ENCODE results near the gene MBD5.

MBD5 gene

GRCh38 chr2:148063633-148064032 lies 42.7 kb downstream of the MBD5 start:
- no peak for DNase-seq (ENCODE audit: extremely low read depth, low read depth)
- no peak for TF ChIP-seq CTCF (IDR thresholded peaks at IDR 0.05; ENCODE audit: low read depth, low read length, missing control alignments)
- no peak overlapping the region for H3K4me3 ChIP-seq (replicated peaks; ENCODE audit: low read depth, low read length)

- H3K4me3 ChIP-seq (replicated peaks; ENCODE audit: low read depth, low read length) = no peak overlapping the region
- DNase-seq (ENCODE audit: extremely low read depth, low read depth) = no peak
- TF ChIP-seq CTCF (IDR thresholded peaks at IDR 0.05; ENCODE audit: low read depth, low read length, missing control alignments) = no peak
Observed at GRCh38 chr2:148065936-148066335, 45.0 kb downstream of the MBD5 start.

GRCh38 chr2:148067801-148068200 lies 46.9 kb downstream of the MBD5 start:
- no peak for TF ChIP-seq CTCF (IDR thresholded peaks at IDR 0.05; ENCODE audit: low read depth, low read length, missing control alignments)
- H3K4me3 ChIP-seq (replicated peaks; ENCODE audit: low read depth, low read length) = no peak overlapping the region
- no peak for DNase-seq (ENCODE audit: extremely low read depth, low read depth)

GRCh38 chr2:148071351-148071750 lies 50.5 kb downstream of the MBD5 start:
- H3K4me3 ChIP-seq (replicated peaks; ENCODE audit: low read depth, low read length) = no peak overlapping the region
- no peak for TF ChIP-seq CTCF (IDR thresholded peaks at IDR 0.05; ENCODE audit: low read depth, low read length, missing control alignments)
- no peak for DNase-seq (ENCODE audit: extremely low read depth, low read depth)

GRCh38 chr2:148096012-148096411 lies 75.1 kb downstream of the MBD5 start:
- H3K4me3 ChIP-seq (replicated peaks; ENCODE audit: low read depth, low read length) = no peak overlapping the region
- no peak for TF ChIP-seq CTCF (IDR thresholded peaks at IDR 0.05; ENCODE audit: low read depth, low read length, missing control alignments)
- no peak for DNase-seq (ENCODE audit: extremely low read depth, low read depth)

- no peak overlapping the region for H3K4me3 ChIP-seq (replicated peaks; ENCODE audit: low read depth, low read length)
- DNase-seq (ENCODE audit: extremely low read depth, low read depth) = no peak
- TF ChIP-seq CTCF (IDR thresholded peaks at IDR 0.05; ENCODE audit: low read depth, low read length, missing control alignments) = no peak
Observed at GRCh38 chr2:148102641-148103040, 81.8 kb downstream of the MBD5 start.

- TF ChIP-seq CTCF (IDR thresholded peaks at IDR 0.05; ENCODE audit: low read depth, low read length, missing control alignments) = no peak
- H3K4me3 ChIP-seq (replicated peaks; ENCODE audit: low read depth, low read length) = no peak overlapping the region
- DNase-seq (ENCODE audit: extremely low read depth, low read depth) = no peak
Observed at GRCh38 chr2:148103946-148104345, 83.1 kb downstream of the MBD5 start.

Measured in HFF-Myc (cell line).